ENCODE results near the gene TACSTD2. TPM values are rescaled to one million over a fixed set of nuclear protein-coding genes. Genes with fewer than 3 reads are reported as not detected.

The TACSTD2 gene
- total RNA-seq, 1 donor from 2014 or later = 169 TPM

DNA sequence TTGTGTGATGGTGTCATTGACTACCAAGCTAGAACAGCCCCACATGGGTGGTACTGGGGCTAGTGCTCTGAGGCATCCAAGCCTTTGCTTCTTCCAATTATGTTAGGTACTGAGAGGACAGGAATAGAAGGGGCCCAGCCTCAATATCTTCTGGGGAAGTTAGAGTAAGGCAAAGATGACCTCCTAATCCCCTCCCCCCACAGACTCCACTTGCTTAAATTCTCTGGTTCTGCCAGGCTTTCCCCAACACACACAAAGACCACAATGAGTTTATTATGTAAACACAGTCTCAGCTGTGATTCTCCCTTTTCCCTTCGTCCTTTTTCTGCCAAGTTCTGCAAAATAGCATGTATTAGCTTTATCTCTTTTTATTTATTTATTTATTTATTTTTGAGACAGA is 3.1 kb upstream of the TACSTD2 start:
- Histone ChIP-seq H3K4me3 (ENCODE audit: low read depth, low read length) (no peak overlapping the region), H3K27me3 (ENCODE audit: control insufficient read depth, insufficient read depth, low read length) (peaks cover 3% of the 10 kb centered on the region), H3K36me3 (ENCODE audit: control insufficient read depth, insufficient read depth, low read length) (no peaks in the 10 kb centered on the region)
- no peak for DNase-seq (ENCODE audit: low read depth)
- TF ChIP-seq, protein P1, sequence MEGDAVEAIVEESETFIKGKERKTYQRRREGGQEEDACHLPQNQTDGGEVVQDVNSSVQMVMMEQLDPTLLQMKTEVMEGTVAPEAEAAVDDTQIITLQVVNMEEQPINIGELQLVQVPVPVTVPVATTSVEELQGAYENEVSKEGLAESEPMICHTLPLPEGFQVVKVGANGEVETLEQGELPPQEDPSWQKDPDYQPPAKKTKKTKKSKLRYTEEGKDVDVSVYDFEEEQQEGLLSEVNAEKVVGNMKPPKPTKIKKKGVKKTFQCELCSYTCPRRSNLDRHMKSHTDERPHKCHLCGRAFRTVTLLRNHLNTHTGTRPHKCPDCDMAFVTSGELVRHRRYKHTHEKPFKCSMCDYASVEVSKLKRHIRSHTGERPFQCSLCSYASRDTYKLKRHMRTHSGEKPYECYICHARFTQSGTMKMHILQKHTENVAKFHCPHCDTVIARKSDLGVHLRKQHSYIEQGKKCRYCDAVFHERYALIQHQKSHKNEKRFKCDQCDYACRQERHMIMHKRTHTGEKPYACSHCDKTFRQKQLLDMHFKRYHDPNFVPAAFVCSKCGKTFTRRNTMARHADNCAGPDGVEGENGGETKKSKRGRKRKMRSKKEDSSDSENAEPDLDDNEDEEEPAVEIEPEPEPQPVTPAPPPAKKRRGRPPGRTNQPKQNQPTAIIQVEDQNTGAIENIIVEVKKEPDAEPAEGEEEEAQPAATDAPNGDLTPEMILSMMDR (IDR thresholded peaks at IDR 0.05; ENCODE audit: insufficient read depth, low read length, poor library complexity, severe bottlenecking) = no peak

DNA sequence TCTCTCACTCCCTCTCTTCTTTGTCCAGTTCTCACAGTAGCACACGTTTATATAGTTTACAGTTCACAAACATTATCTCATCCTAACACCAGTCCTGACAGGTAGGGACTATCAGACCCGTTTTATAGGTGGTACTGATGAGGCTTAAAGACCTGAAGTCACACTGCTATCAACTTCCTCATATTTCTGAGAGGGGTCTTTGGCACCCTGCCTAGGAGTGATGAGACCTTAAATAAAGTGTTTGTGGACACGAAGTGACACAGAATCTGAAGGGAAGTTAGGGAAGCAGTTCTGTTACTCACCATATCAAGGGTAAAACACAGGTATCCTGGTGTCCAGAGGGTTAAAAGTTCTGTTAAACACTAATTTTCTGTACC is 590 bp upstream of the TACSTD2 start:
- no peaks in the 10 kb centered on the region for H3K36me3 ChIP-seq (ENCODE audit: control insufficient read depth, insufficient read depth, low read length)
- H3K4me3 ChIP-seq (ENCODE audit: low read depth, low read length) = peak overlapping the region; percentile 54
- TF ChIP-seq, protein P1 (IDR thresholded peaks at IDR 0.05; ENCODE audit: insufficient read depth, low read length, poor library complexity, severe bottlenecking) = no peak
- peaks cover 3% of the 10 kb centered on the region for H3K27me3 ChIP-seq (ENCODE audit: control insufficient read depth, insufficient read depth, low read length)
- DNase-seq (ENCODE audit: low read depth) = no peak

DNA sequence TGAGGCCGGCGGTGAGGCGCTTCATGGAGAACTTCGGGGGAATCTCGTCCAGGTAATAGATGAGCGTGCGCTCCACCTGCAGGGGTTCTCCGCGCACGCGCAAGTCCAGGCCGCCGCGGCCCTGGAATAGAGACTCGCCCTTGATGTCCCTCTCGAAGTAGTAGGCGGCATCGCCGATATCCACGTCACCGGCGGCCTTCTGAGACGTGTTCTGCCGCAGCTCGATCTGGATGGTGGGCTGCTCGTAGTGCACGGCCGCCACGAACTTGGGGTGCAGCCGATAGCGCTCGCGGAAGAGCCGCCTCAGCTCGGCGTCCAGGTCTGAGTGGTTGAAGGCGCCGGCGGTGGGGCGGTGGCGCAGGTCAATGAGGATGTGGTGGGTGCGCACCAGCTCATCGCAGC is 726 bp downstream of the TACSTD2 start:
- no peaks in the 10 kb centered on the region for H3K36me3 ChIP-seq (ENCODE audit: control insufficient read depth, insufficient read depth, low read length)
- TF ChIP-seq, protein P1 (IDR thresholded peaks at IDR 0.05; ENCODE audit: insufficient read depth, low read length, poor library complexity, severe bottlenecking) = no peak
- H3K4me3 ChIP-seq (ENCODE audit: low read depth, low read length) = peak overlapping the region; percentile 54
- peaks cover 3% of the 10 kb centered on the region for H3K27me3 ChIP-seq (ENCODE audit: control insufficient read depth, insufficient read depth, low read length)
- DNase-seq (ENCODE audit: low read depth) = no peak

DNA sequence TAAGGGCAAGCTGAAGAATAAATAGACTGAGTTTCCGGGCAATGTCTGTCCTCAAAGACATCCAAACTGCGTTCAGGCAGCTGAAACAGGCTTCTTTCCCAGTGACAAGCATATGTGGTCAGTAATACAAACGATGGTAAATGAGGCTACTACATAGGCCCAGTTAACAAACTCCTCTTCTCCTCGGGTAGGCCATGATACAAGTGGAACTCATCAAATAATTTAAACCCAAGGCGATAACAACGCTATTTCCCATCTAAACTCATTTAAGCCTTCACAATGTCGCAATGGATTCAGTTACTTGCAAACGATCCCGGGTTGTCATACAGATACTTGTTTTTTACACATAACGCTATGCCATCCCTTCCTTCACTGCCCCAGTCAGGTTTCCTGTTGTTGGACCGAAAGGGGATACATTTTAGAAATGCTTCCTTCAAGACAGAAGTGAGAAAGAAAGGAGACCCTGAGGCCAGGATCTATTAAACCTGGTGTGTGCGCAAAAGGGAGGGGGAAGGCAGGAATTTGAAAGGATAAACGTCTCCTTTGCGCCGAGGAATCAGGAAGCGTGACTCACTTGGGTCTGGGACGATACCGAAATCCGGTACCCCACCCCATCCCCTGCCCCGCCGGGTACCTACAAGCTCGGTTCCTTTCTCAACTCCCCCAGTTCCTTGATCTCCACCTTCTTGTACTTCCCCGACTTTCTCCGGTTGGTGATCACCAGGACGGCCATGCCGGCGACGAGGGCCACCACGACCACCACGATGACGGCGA is 1.3 kb downstream of the TACSTD2 start:
- H3K36me3 ChIP-seq (ENCODE audit: control insufficient read depth, insufficient read depth, low read length) = no peaks in the 10 kb centered on the region
- no peak for DNase-seq (ENCODE audit: low read depth)
- H3K27me3 ChIP-seq (ENCODE audit: control insufficient read depth, insufficient read depth, low read length) = peaks cover 3% of the 10 kb centered on the region
- TF ChIP-seq, protein P1 (IDR thresholded peaks at IDR 0.05; ENCODE audit: insufficient read depth, low read length, poor library complexity, severe bottlenecking) = no peak
- H3K4me3 ChIP-seq (ENCODE audit: low read depth, low read length) = peak overlapping the region; percentile 54

DNA sequence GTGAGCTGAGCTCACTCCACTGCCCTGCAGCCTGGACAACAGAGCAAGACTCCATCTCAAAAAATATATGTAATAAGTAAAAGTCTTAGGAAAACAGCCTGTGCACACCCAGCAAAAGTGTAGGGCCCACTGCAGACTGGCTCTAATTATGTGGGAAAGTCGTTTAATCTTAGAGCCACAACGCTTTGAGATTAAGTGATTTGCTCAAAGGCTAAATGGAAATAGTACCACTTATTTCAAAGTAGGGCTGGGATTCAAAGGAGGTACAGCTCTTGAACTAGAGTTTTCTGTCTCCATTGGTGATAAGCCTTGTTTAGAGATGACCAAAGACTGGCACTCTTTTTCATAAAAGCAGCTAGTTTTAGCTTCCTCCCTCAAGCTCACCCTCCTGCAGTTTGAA is 2.2 kb downstream of the TACSTD2 start:
- H3K4me3 ChIP-seq (ENCODE audit: low read depth, low read length) = peak overlapping the region; percentile 54
- peaks cover 3% of the 10 kb centered on the region for H3K27me3 ChIP-seq (ENCODE audit: control insufficient read depth, insufficient read depth, low read length)
- TF ChIP-seq, protein P1 (IDR thresholded peaks at IDR 0.05; ENCODE audit: insufficient read depth, low read length, poor library complexity, severe bottlenecking) = no peak
- H3K36me3 ChIP-seq (ENCODE audit: control insufficient read depth, insufficient read depth, low read length) = no peaks in the 10 kb centered on the region
- no peak for DNase-seq (ENCODE audit: low read depth)
